B cell (primary cell): ENCODE results near the gene GALNT4. TPM values are rescaled to one million over a fixed set of nuclear protein-coding genes. Genes with fewer than 3 reads are reported as not detected.

Source experiments
- ATAC-seq: fragments of 200-7000 bp; cut with Tn5 transposase; one replicate; pipeline ENCODE4 v1.10.0; 2021; ENCODE audit warnings: low read depth, mild to moderate bottlenecking, moderate number of reproducible peaks, moderate library complexity
- CTCF ChIA-PET: fragments of 350-600 bp; sonication (Branson Sonifier 250); formaldehyde crosslinking; loops from one replicate; lab custom pipeline; 2021; ENCODE audit warnings: antibody characterized with exemption, inconsistent platforms; lab: Charles Lee
- POLR2A ChIA-PET: fragments of 350-600 bp; sonication (Branson Sonifier 250); formaldehyde crosslinking; loops from one replicate; lab custom pipeline; 2021; ENCODE audit warnings: antibody characterized with exemption; lab: Charles Lee
- DNase-seq: peaks from one replicate; pipeline ENCODE4 v3.0.0; 2013
- H2AFZ ChIP-seq: 2 replicates; pipeline ENCODE4 v1.6.1; 2012; ENCODE audit warnings: mild to moderate bottlenecking, low read depth, low read length; ENCODE audit not compliant: insufficient read depth, poor library complexity, severe bottlenecking
- H3K27ac ChIP-seq, 2 donors: 1 replicate in 1 of 2; 2 replicates in 1 of 2; pipeline ENCODE4 v1.5.1; 2012 to 2013; ENCODE audit warnings: low read length in 2 of 2, mild to moderate bottlenecking in 2 of 2, moderate library complexity in 1 of 2
- H3K27me3 ChIP-seq, 4 experiments: fragments of 200-600 bp in 1 of 4; sonication (generic) in 1 of 4; replicated peaks in 1 of 4; 1 replicate in 2 of 4; 2 replicates in 2 of 4; pipeline versions ENCODE4 v1.6.1 to v1.7.0; 2013 to 2016; ENCODE audit warnings: low read length in 3 of 4, mild to moderate bottlenecking in 2 of 4, mixed read lengths in 1 of 4, moderate library complexity in 1 of 4; ENCODE audit not compliant: insufficient read depth in 4 of 4, control insufficient read depth in 3 of 4; ENCODE audit errors: control extremely low read depth in 1 of 4
- H3K36me3 ChIP-seq, 2 experiments: replicated peaks in 1 of 2; 1 replicate in 1 of 2; 2 replicates in 1 of 2; pipeline versions ENCODE4 v1.6.1 to v1.7.1; 2013; ENCODE audit warnings: low read length in 1 of 2; ENCODE audit not compliant: insufficient read depth in 2 of 2, control insufficient read depth in 1 of 2; ENCODE audit errors: control extremely low read depth in 1 of 2, extremely low read depth in 1 of 2
- H3K4me1 ChIP-seq, 2 donors: fragments of 200-600 bp in 1 of 2; sonication (generic) in 1 of 2; 1 replicate in 1 of 2; 2 replicates in 1 of 2; pipeline versions ENCODE4 v1.5.1 to v1.6.1; 2013 to 2017; ENCODE audit warnings: low read length in 2 of 2; ENCODE audit not compliant: control insufficient read depth in 2 of 2, insufficient read depth in 2 of 2
- H3K4me2 ChIP-seq: replicated peaks from 2 replicates; pipeline ENCODE3; 2012; ENCODE audit warnings: mild to moderate bottlenecking, low read depth, low read length; ENCODE audit not compliant: poor library complexity, severe bottlenecking
- H3K4me3 ChIP-seq, 5 experiments: fragments of 200-600 bp in 1 of 5; sonication (generic) in 1 of 5; 1 replicate in 3 of 5; 2 replicates in 2 of 5; pipeline versions ENCODE4 v1.5.1 to v1.7.0; 2011 to 2016; ENCODE audit warnings: low read length in 4 of 5, mild to moderate bottlenecking in 4 of 5, low read depth in 2 of 5, control low read depth in 1 of 5, moderate library complexity in 1 of 5; ENCODE audit not compliant: insufficient read depth in 1 of 5; ENCODE audit errors: control extremely low read depth in 1 of 5, extremely low read depth in 1 of 5
- H3K79me2 ChIP-seq: fragments of 200-600 bp; sonication (generic); one replicate; pipeline ENCODE4 v1.6.0; 2016; ENCODE audit warnings: low read length; ENCODE audit not compliant: control insufficient read depth, insufficient read depth
- H3K9ac ChIP-seq: fragments of 200-600 bp; sonication (generic); 2 replicates; pipeline ENCODE4 v1.6.1; 2017; ENCODE audit warnings: mild to moderate bottlenecking, low read length, moderate library complexity
- H3K9me3 ChIP-seq, 3 donors: one replicate each; pipeline versions ENCODE4 v1.6.1 to v1.7.1; 2013; ENCODE audit warnings: low read length in 2 of 3; ENCODE audit not compliant: control insufficient read depth in 2 of 3, insufficient read depth in 1 of 3; ENCODE audit errors: control extremely low read depth in 1 of 3
- H4K20me1 ChIP-seq: 2 replicates; pipeline ENCODE4 v1.6.0; 2012; ENCODE audit warnings: mild to moderate bottlenecking, low read length; ENCODE audit not compliant: insufficient read depth, control insufficient read depth, poor library complexity, severe bottlenecking
- H3K27ac Mint-ChIP-seq: one replicate; pipeline ENCODE4 v1.8.0; 2021; ENCODE audit warnings: mixed read lengths
- H3K27me3 Mint-ChIP-seq: one replicate; pipeline ENCODE4 v1.8.0; 2021; ENCODE audit warnings: mixed read lengths
- H3K4me1 Mint-ChIP-seq: one replicate; pipeline ENCODE4 v1.8.0; 2021; ENCODE audit warnings: mixed read lengths
- H3K4me3 Mint-ChIP-seq: one replicate; pipeline ENCODE4 v1.8.0; 2021; ENCODE audit warnings: mixed read lengths
- H3K9me3 Mint-ChIP-seq: one replicate; pipeline ENCODE4 v1.8.0; 2022; ENCODE audit warnings: mixed read lengths; ENCODE audit not compliant: insufficient read depth
- CTCF ChIP-seq: fragments of 200-600 bp; IDR thresholded peaks from one replicate; pipeline ENCODE4 v1.8.0; 2022; ENCODE audit warnings: antibody characterized with exemption, mild to moderate bottlenecking
- EZH2 ChIP-seq: IDR thresholded peaks from 2 replicates; pipeline ENCODE4 v1.6.1; 2012; ENCODE audit warnings: borderline replicate concordance, low read depth, mild to moderate bottlenecking, moderate library complexity, low read length; ENCODE audit not compliant: insufficient read depth, poor library complexity, severe bottlenecking
- WGBS: methylation state at CpG from one replicate; pipeline ENCODE4 v1.1.5; 2013; ENCODE audit warnings: missing lambda C conversion rate; ENCODE audit not compliant: insufficient coverage; 5-methylcytosine and 5-hydroxymethylcytosine counted together
- intact Hi-C: fragments of 100-400 bp; cut with micrococcal nuclease; formaldehyde crosslinking; loops from one replicate; pipeline ENCODE4 v1.10.0; 2022
- polyA plus RNA-seq: library from polyadenylated mRNA; depleted of rRNA; stranded (reverse); fragments of >200 nt; gene quantifications from 2 replicates; pipeline ENCODE4 v1.2.3, GENCODE V29; 2012
- total RNA-seq, 2 donors: library from RNA; stranded (reverse); fragments of 120-200 nt in 1 of 2; gene quantifications; 1 replicate in 1 of 2; 2 replicates in 1 of 2; pipeline versions ENCODE4 v1.2.3 to v1.2.4, GENCODE V29; 2013 to 2022

Gene GALNT4
- total and polyA plus RNA-seq, 2 donors (not counting 1 experiment from before 2014, with no cell fraction given): 4.9 to 10.3 TPM

GRCh38 chr12:89523843-89524540 lies 604 bp downstream of the GALNT4 start:
- peak overlapping the region; percentile 96 for H3K4me3 Mint-ChIP-seq
- Histone ChIP-seq H4K20me1 (peaks cover 28% of the 10 kb centered on the region), H3K79me2 (peaks cover 58% of the 10 kb centered on the region), H3K9ac (peak overlapping the region; percentile 86), H3K4me2 (peak overlapping the region; percentile 86), H3K27me3 (no peaks in the 10 kb centered on the region), H3K36me3 (no peaks in the 10 kb centered on the region), H2AFZ (peak overlapping the region; percentile 90), H3K4me3 (peak overlapping the region; percentile 72 to 98 (median 85)), H3K4me1 (peaks cover 30 to 37% of the 10 kb centered on the region in 2 donors), H3K9me3 (no peaks in the 10 kb centered on the region), H3K27ac (peak overlapping the region; percentile 90 to 91)
- peaks cover 59% of the 10 kb centered on the region for H3K4me1 Mint-ChIP-seq
- ATAC-seq: no peak
- no peaks in the 10 kb centered on the region for H3K9me3 Mint-ChIP-seq
- peak overlapping the region; percentile 93 for H3K27ac Mint-ChIP-seq
- WGBS: 26% methylated on average over 13 of the region's 21 CpGs
- H3K27me3 Mint-ChIP-seq: no peaks in the 10 kb centered on the region
- ChIA-PET CTCF (interaction anchor here (0.8 to 11.6 kb wide), 11 partner anchors 30 to 509 kb away, joined by 3 to 181 read pairs (median 6); no protein-coding TSS in a partner anchor), POLR2A (no interaction called here)
- no peak for TF ChIP-seq CTCF
- TF ChIP-seq EZH2: no peak
- intact Hi-C loops: loop anchor here (1.0 to 2.0 kb wide), 8 partner anchors 54 to 1381 kb away; partner anchors contain the start of genes ATP2B1, CEP290 and TMTC3
- no peak for DNase-seq

GRCh38 chr12:89523393-89523792 lies 1.2 kb downstream of the GALNT4 start:
- Histone ChIP-seq H3K4me3 (peak overlapping the region in 2 of 5 experiments; percentile 85 to 96), H3K4me2 (peak overlapping the region; percentile 86), H3K9ac (peak overlapping the region; percentile 86), H2AFZ (no peak overlapping the region), H3K79me2 (peaks cover 61% of the 10 kb centered on the region), H4K20me1 (peaks cover 28% of the 10 kb centered on the region), H3K4me1 (peaks cover 30 to 35% of the 10 kb centered on the region in 2 donors), H3K9me3 (no peaks in the 10 kb centered on the region), H3K36me3 (no peaks in the 10 kb centered on the region), H3K27ac (peak overlapping the region in 1 of 2 donors; percentile 91), H3K27me3 (no peaks in the 10 kb centered on the region)
- Mint-ChIP-seq H3K4me3 (peak overlapping the region; percentile 96), H3K4me1 (peaks cover 61% of the 10 kb centered on the region), H3K9me3 (no peaks in the 10 kb centered on the region), H3K27ac (peak overlapping the region; percentile 93), H3K27me3 (no peaks in the 10 kb centered on the region)
- DNase-seq (no peak), ATAC-seq (no peak)
- WGBS: 98% methylated on average over 7 of the region's 8 CpGs
- intact Hi-C loops: no loop called here
- ChIA-PET CTCF (interaction anchor here (0.6 to 11.6 kb wide), 4 partner anchors 53 to 506 kb away, joined by 3 to 181 read pairs (median 9); no protein-coding TSS in a partner anchor), POLR2A (no interaction called here)
- TF ChIP-seq CTCF (no peak), EZH2 (no peak)
